HEK293T (cell line): ENCODE data around the gene MACIR.

Experiments
- ARNT ChIP-seq: fragments of 450-650 bp; IDR thresholded peaks from 2 replicates; pipeline ENCODE4 v1.6.1; 2017; ENCODE audit warnings: mild to moderate bottlenecking
- BHLHE40 ChIP-seq: fragments of 450-650 bp; IDR thresholded peaks from 2 replicates; pipeline ENCODE4 v1.6.1; 2016; ENCODE audit warnings: mild to moderate bottlenecking, moderate library complexity, borderline replicate concordance
- CTBP1 ChIP-seq: fragments of 450-650 bp; IDR thresholded peaks from 2 replicates; pipeline ENCODE4 v1.6.1; 2016; ENCODE audit warnings: borderline replicate concordance
- FOXM1 ChIP-seq: fragments of 450-650 bp; IDR thresholded peaks from 2 replicates; pipeline ENCODE4 v1.6.1; 2017; ENCODE audit warnings: mild to moderate bottlenecking, borderline replicate concordance
- L3MBTL2 ChIP-seq: fragments of 450-650 bp; conservative IDR thresholded peaks from 2 replicates; pipeline ENCODE4 v1.6.1; 2016; ENCODE audit warnings: mild to moderate bottlenecking
- SP1 ChIP-seq: fragments of 450-650 bp; IDR thresholded peaks from 2 replicates; pipeline ENCODE4 v1.6.1; 2017
- TARDBP ChIP-seq: fragments of 450-650 bp; IDR thresholded peaks from 2 replicates; pipeline ENCODE4 v1.6.1; 2016

GRCh38 chr5:103283120-103283519, 24.6 kb downstream of the MACIR start:
- TF ChIP-seq L3MBTL2 (no peak), SP1 (no peak), TARDBP (no peak), FOXM1 (no peak), BHLHE40 (no peak), CTBP1 (no peak), ARNT (no peak)
